ENCODE data around the gene NDUFS1.
"Not testable (repeated sequence)": the region's sequence is repeated elsewhere in the genome, so short reads cannot be mapped to it uniquely, and the experiment has no call there.

The NDUFS1 gene

GRCh38 chr2:206162401-206162800 lies 3.2 kb upstream of the NDUFS1 start:
- H3K36me3 ChIP-seq (ENCODE audit: control insufficient read depth, insufficient read depth, low read length) = peaks cover 45% of the 10 kb centered on the region
- not testable (repeated sequence) for H3K9me3 ChIP-seq (ENCODE audit: control insufficient read depth, insufficient read depth, low read depth, low read length); H3K27ac ChIP-seq (ENCODE audit: low read depth, low read length); H3K9ac ChIP-seq (ENCODE audit: low read length); H3K4me3 ChIP-seq (ENCODE audit: low read depth, low read length); H3K27me3 ChIP-seq (ENCODE audit: control insufficient read depth, insufficient read depth, low read length); H3K4me1 ChIP-seq (ENCODE audit: control insufficient read depth, insufficient read depth, low read length)

DNA sequence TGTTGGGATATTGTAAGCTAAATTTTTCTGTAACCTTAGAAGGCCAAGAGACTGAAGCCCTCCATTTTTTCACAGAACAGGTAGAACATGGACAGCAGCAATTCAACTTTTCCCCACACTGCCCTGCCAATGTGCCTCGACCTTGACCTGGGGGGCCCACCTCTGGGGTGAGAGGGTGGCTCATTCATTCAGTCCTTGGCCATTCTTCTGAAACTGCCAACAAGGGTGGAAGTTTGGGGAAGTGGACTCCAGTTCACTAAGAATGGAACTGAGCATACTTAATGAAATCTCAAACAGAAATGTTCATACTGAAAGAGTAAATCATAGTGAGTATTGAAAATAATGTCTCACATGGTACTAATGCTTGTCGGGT lies 1.5 kb upstream of the NDUFS1 start:
- H3K4me3 ChIP-seq (ENCODE audit: low read depth, low read length) = peak overlapping the region; percentile 91
- peaks cover 45% of the 10 kb centered on the region for H3K36me3 ChIP-seq (ENCODE audit: control insufficient read depth, insufficient read depth, low read length)
- H3K27ac ChIP-seq (ENCODE audit: low read depth, low read length) = peak overlapping the region; percentile 83; the same call in 1 of the 2 replicates
- peak overlapping the region; percentile 94 for H3K9ac ChIP-seq (ENCODE audit: low read length)
- H3K9me3 ChIP-seq (ENCODE audit: control insufficient read depth, insufficient read depth, low read depth, low read length) = no peaks in the 10 kb centered on the region
- no peaks in the 10 kb centered on the region for H3K27me3 ChIP-seq (ENCODE audit: control insufficient read depth, insufficient read depth, low read length)
- peaks cover 8% of the 10 kb centered on the region for H3K4me1 ChIP-seq (ENCODE audit: control insufficient read depth, insufficient read depth, low read length)

GRCh38 chr2:206160125-206160806 lies 1.0 kb upstream of the NDUFS1 start:
- H3K9ac ChIP-seq (ENCODE audit: low read length) = peak overlapping the region; percentile 94

DNA sequence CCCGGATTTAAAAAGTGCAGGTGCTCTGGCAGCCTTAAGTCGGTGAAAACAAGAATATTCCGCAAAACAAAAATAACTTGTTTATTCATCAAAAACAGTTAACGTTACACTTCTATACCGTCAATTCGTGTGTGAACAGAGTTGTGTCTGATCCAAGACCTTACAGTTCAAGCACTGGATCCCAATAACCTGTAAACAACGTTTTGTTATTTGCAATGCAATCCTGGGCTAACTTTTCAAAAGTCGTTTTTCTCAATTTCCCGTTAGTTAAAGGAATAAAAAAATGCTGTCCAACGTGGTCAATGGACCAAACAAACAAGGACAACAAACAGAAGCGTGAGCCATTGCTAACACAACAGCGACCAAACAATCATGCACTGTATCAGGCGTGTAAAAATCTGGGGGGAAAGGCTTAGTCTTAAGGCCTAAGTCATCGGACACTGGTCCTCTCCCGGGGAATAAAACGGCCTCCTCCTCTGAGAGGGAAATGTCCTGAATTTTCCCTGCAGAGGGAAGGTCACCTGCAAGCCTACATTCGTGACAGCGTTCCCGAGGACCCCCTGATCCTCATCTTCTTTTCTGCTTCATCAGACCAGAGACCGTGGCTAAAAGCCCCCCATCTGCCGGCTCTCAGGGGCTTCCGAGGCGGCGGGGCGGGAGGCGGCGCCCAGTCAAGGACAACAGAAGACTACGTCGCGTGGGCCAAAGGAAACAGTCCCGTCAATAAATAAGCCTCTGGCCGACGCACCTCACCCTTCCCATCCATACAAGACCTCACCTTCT lies 490 bp downstream of the NDUFS1 start:
- H3K4me1 ChIP-seq (ENCODE audit: control insufficient read depth, insufficient read depth, low read length) = peaks cover 8% of the 10 kb centered on the region
- H3K27me3 ChIP-seq (ENCODE audit: control insufficient read depth, insufficient read depth, low read length) = no peaks in the 10 kb centered on the region
- peak overlapping the region; percentile 36; the same call in 1 of the 2 replicates for H3K27ac ChIP-seq (ENCODE audit: low read depth, low read length)
- H3K9me3 ChIP-seq (ENCODE audit: control insufficient read depth, insufficient read depth, low read depth, low read length) = no peaks in the 10 kb centered on the region
- peaks cover 36% of the 10 kb centered on the region for H3K36me3 ChIP-seq (ENCODE audit: control insufficient read depth, insufficient read depth, low read length)
- peak overlapping the region; percentile 91 for H3K4me3 ChIP-seq (ENCODE audit: low read depth, low read length)
- H3K9ac ChIP-seq (ENCODE audit: low read length) = peak overlapping the region; percentile 81

More at GRCh38 chr2:206160125-206160806, 1.0 kb upstream of the NDUFS1 start:
- peaks cover 45% of the 10 kb centered on the region for H3K36me3 ChIP-seq (ENCODE audit: control insufficient read depth, insufficient read depth, low read length)
- no peaks in the 10 kb centered on the region for H3K27me3 ChIP-seq (ENCODE audit: control insufficient read depth, insufficient read depth, low read length)
- H3K4me3 ChIP-seq (ENCODE audit: low read depth, low read length) = peak overlapping the region; percentile 91
- H3K4me1 ChIP-seq (ENCODE audit: control insufficient read depth, insufficient read depth, low read length) = peaks cover 8% of the 10 kb centered on the region
- H3K9me3 ChIP-seq (ENCODE audit: control insufficient read depth, insufficient read depth, low read depth, low read length) = no peaks in the 10 kb centered on the region
- H3K27ac ChIP-seq (ENCODE audit: low read depth, low read length) = peak overlapping the region; percentile 83

DNA sequence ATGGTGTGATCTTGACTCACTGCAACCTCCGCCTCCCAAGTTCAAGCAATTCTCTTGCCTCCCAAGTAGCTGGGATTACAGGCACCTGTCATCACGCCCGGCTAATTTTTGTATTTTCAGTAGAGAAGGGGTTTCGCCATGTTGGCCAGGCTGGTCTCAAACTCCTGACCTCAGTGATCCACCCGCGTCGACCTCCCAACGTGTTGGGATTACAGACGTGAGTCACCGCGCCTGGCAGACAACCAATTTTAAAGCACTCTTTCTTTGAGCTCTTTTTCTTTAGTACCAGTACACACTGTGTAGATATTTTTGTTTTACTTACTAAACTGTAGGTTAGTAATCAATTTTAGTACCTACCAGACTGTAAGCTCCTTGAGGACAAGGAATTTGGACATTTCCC lies 2.2 kb downstream of the NDUFS1 start:
- not testable (repeated sequence) for H3K9me3 ChIP-seq (ENCODE audit: control insufficient read depth, insufficient read depth, low read depth, low read length); H3K4me1 ChIP-seq (ENCODE audit: control insufficient read depth, insufficient read depth, low read length); H3K9ac ChIP-seq (ENCODE audit: low read length); H3K27me3 ChIP-seq (ENCODE audit: control insufficient read depth, insufficient read depth, low read length); H3K4me3 ChIP-seq (ENCODE audit: low read depth, low read length); H3K27ac ChIP-seq (ENCODE audit: low read depth, low read length)
- peaks cover 24% of the 10 kb centered on the region for H3K36me3 ChIP-seq (ENCODE audit: control insufficient read depth, insufficient read depth, low read length)

DNA sequence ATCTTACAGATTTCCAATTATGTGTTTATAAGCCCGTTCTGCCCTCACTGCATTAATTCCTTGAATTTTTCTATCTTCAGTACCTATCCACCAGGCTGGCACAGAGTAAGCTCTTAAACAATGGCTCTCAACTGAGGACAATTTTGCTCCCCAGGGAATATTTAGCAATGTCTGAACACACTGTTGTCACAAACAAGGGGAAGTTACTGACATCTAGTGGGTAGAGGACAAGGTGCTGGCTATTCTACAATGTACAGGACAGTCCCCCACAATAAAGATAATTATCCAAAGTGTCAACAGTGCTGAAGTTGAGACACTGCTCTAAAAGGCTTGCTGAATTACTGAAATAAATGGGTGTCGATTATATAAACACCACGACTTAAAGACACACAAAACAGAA lies 5.0 kb downstream of the NDUFS1 start:
- H3K27ac ChIP-seq (ENCODE audit: low read depth, low read length) = no peak overlapping the region
- no peaks in the 10 kb centered on the region for H3K9me3 ChIP-seq (ENCODE audit: control insufficient read depth, insufficient read depth, low read depth, low read length)
- no peak overlapping the region for H3K4me3 ChIP-seq (ENCODE audit: low read depth, low read length)
- no peaks in the 10 kb centered on the region for H3K27me3 ChIP-seq (ENCODE audit: control insufficient read depth, insufficient read depth, low read length)
- peaks cover 31% of the 10 kb centered on the region for H3K36me3 ChIP-seq (ENCODE audit: control insufficient read depth, insufficient read depth, low read length)
- H3K9ac ChIP-seq (ENCODE audit: low read length) = no peak overlapping the region
- H3K4me1 ChIP-seq (ENCODE audit: control insufficient read depth, insufficient read depth, low read length) = peaks cover 3% of the 10 kb centered on the region; the same call in 1 of the 2 replicates

- Histone ChIP-seq H3K27me3 (ENCODE audit: control insufficient read depth, insufficient read depth, low read length) (no peaks in the 10 kb centered on the region), H3K9me3 (ENCODE audit: control insufficient read depth, insufficient read depth, low read depth, low read length) (no peaks in the 10 kb centered on the region), H3K4me1 (ENCODE audit: control insufficient read depth, insufficient read depth, low read length) (no peaks in the 10 kb centered on the region), H3K4me3 (ENCODE audit: low read depth, low read length) (no peak overlapping the region), H3K9ac (ENCODE audit: low read length) (no peak overlapping the region), H3K36me3 (ENCODE audit: control insufficient read depth, insufficient read depth, low read length) (peaks cover 67% of the 10 kb centered on the region), H3K27ac (ENCODE audit: low read depth, low read length) (no peak overlapping the region)
Observed at GRCh38 chr2:206150631-206151030, 8.6 kb downstream of the NDUFS1 start.

DNA sequence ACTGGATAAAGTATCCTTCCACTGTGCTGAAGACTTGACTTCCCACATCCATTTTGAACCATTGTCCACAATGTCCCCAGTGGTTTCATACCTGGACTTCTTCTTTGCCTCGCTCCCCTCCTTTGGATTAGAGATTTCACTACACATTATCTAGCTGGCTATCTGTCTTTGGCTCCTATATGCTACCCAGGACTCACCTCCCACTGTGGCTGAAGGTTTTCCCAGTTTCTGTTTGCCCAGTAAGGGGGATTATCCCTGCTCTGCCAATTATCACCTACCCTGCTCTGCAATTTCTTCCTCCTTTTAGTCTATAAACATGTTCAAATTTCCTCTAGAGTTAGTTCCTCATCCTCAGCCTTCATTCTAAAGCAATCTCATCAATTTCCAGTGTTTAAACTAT lies 9.1 kb downstream of the NDUFS1 start:
- Histone ChIP-seq H3K36me3 (ENCODE audit: control insufficient read depth, insufficient read depth, low read length) (peaks cover 72% of the 10 kb centered on the region), H3K4me1 (ENCODE audit: control insufficient read depth, insufficient read depth, low read length) (no peaks in the 10 kb centered on the region), H3K27me3 (ENCODE audit: control insufficient read depth, insufficient read depth, low read length) (no peaks in the 10 kb centered on the region)

DNA sequence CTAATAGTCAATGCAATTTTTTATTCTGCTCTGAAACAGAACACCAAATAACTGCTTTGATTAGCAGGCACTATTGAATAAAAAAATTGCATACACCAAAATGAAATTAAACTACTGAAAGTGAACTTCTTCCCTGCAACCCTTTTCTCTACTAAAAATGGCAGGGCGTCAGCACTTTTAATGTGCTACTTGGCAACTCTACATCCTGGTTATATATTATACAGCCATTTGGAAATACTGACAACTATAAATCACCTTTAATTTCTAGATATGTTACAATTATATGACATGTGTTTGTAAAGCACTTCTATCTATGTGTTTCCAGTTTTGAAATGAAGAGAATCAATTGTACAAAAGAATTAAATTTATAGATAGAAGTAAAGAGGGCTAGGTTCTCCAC lies 9.9 kb downstream of the NDUFS1 start:
- Histone ChIP-seq H3K9me3 (ENCODE audit: control insufficient read depth, insufficient read depth, low read depth, low read length) (no peaks in the 10 kb centered on the region), H3K36me3 (ENCODE audit: control insufficient read depth, insufficient read depth, low read length) (peaks cover 79% of the 10 kb centered on the region)

More for the DNA sequence above, 9.1 kb downstream of the NDUFS1 start:
- Histone ChIP-seq H3K9ac (ENCODE audit: low read length) (no peak overlapping the region), H3K9me3 (ENCODE audit: control insufficient read depth, insufficient read depth, low read depth, low read length) (no peaks in the 10 kb centered on the region), H3K27ac (ENCODE audit: low read depth, low read length) (no peak overlapping the region), H3K4me3 (ENCODE audit: low read depth, low read length) (no peak overlapping the region)

DNA sequence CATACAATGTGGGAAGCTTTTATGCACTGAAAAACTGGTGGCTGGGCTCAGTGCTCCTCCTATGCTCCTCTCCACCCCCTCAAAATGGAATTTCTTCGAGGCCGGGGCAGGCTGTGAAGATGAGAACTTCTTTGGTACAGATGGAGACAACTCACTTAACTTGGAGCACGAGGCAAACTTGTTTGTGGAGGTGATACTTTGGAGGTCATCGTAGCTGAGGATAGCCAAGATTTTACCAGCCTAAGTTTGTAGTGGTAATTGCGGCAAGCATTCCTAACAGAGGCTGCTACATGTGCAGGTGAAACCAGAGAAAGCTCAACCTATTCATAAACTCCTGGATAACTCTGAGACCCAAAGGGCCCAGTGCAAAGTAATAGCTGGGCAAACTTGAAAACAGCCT lies 13.6 kb downstream of the NDUFS1 start:
- Histone ChIP-seq H3K9me3 (ENCODE audit: control insufficient read depth, insufficient read depth, low read depth, low read length) (no peaks in the 10 kb centered on the region), H3K27ac (ENCODE audit: low read depth, low read length) (no peak overlapping the region), H3K4me1 (ENCODE audit: control insufficient read depth, insufficient read depth, low read length) (no peaks in the 10 kb centered on the region), H3K9ac (ENCODE audit: low read length) (no peak overlapping the region), H3K27me3 (ENCODE audit: control insufficient read depth, insufficient read depth, low read length) (no peaks in the 10 kb centered on the region), H3K36me3 (ENCODE audit: control insufficient read depth, insufficient read depth, low read length) (peaks cover 97% of the 10 kb centered on the region), H3K4me3 (ENCODE audit: low read depth, low read length) (no peak overlapping the region)

More for the DNA sequence above, 9.9 kb downstream of the NDUFS1 start:
- H3K27me3 ChIP-seq (ENCODE audit: control insufficient read depth, insufficient read depth, low read length) = no peaks in the 10 kb centered on the region
- H3K4me3 ChIP-seq (ENCODE audit: low read depth, low read length) = no peak overlapping the region
- no peaks in the 10 kb centered on the region for H3K4me1 ChIP-seq (ENCODE audit: control insufficient read depth, insufficient read depth, low read length)
- H3K27ac ChIP-seq (ENCODE audit: low read depth, low read length) = no peak overlapping the region
- no peak overlapping the region for H3K9ac ChIP-seq (ENCODE audit: low read length)

GRCh38 chr2:206144383-206144782 lies 14.9 kb downstream of the NDUFS1 start:
- Histone ChIP-seq H3K27me3 (ENCODE audit: control insufficient read depth, insufficient read depth, low read length) (no peaks in the 10 kb centered on the region), H3K27ac (ENCODE audit: low read depth, low read length) (no peak overlapping the region), H3K36me3 (ENCODE audit: control insufficient read depth, insufficient read depth, low read length) (peaks cover 96% of the 10 kb centered on the region), H3K4me1 (ENCODE audit: control insufficient read depth, insufficient read depth, low read length) (no peaks in the 10 kb centered on the region), H3K9ac (ENCODE audit: low read length) (no peak overlapping the region), H3K9me3 (ENCODE audit: control insufficient read depth, insufficient read depth, low read depth, low read length) (no peaks in the 10 kb centered on the region), H3K4me3 (ENCODE audit: low read depth, low read length) (no peak overlapping the region)

Measured in HUES6 (cell line).